GM19395 (cell line): Measurements from ENCODE around the gene OAS1.
A peak's percentile ranks its signal among the peaks of the same experiment; 100 is the strongest.

Experiments
- ATAC-seq: cut with Tn5 transposase; IDR thresholded peaks from one replicate; pipeline ENCODE4 v1.9.1; 2021; ENCODE audit warnings: mild to moderate bottlenecking, moderate library complexity; ENCODE audit not compliant: unreplicated experiment

Gene OAS1

DNA sequence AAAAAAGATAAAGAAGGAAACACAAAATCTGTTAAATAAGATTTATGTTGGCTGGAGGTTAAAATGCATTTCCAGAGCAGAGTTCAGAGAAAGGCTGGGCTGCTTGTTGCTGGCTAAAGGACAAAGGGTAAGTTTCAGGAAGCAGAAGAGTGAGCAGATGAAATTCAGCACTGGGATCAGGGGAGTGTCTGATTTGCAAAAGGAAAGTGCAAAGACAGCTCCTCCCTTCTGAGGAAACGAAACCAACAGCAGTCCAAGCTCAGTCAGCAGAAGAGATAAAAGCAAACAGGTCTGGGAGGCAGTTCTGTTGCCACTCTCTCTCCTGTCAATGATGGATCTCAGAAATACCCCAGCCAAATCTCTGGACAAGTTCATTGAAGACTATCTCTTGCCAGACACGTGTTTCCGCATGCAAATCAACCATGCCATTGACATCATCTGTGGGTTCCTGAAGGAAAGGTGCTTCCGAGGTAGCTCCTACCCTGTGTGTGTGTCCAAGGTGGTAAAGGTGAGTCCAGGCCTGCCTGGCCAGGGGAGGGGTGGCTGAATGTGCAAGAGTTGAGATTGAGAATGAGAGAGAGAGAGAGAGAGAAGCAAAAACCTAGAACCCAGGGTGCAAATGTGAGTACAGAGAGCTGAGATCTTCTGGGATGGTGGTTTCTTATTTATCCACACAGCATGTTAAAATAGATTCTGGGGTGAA is at the start of gene OAS1:
Gene OAS1, plus strand, starts transcription at position 251 of the 703 bp plus-strand sequence. Its CDS starts 78 bp downstream, at position 329.
- peak; percentile 81 for ATAC-seq

DNA sequence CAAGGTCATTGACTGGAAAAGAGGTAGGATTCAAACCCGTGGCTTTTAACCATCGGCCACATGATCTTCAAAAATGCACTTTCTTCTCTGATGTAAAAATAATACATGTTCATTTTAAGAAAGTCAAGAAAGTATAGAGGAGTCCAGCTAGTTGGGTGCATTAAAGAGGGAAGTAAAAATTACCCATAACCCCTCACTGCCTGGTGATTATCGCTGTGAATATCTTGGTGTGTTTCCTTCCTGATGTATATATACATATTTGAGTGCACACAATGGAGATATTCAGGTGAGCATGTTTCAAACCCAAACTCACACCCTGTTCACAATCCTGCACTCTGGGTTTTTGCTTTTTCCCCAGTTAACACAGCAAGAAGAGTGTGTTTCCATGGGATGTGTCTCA is 47.5 kb upstream of the OAS1 start:
- no peak for ATAC-seq

DNA sequence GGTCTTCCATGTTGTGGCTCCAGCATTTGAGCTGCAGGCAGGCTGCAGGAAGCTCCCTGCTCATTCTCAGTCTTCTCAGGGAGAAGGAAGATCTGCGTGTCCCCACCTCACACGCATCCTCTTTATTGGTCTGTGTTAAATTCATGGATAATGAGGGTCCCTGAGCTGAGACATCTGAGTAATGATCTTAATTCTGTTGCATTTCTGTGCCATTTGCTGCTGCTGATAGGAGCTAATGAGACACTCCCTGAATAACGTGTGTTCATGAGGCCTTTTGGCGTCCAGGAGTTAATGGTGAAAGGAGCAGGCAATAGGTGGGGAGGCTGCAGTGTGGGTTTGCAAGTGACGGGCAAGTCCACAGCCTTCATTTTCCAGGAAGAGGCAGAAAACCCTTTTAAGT is 46.6 kb upstream of the OAS1 start:
- ATAC-seq, result no peak

DNA sequence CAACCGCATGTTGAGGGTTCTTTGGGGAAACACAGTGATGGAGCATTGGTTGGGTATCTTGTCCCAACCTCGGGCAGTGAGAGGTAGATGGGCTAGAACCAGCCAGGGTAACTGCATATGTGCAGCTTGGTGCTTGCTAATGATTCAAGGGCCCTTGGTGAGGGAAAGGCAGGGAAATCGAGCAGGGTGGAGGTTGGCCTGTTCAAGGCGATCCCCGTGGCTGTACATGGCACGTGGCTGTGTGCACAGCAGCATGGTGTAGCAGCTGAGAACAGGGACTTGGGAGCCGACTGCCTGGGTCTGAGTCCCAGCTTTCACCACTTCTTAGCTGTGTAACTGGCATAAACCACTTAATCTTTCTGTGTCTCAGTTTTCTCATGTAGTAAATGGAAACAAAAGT is 45.5 kb upstream of the OAS1 start:
- ATAC-seq, result no peak

DNA sequence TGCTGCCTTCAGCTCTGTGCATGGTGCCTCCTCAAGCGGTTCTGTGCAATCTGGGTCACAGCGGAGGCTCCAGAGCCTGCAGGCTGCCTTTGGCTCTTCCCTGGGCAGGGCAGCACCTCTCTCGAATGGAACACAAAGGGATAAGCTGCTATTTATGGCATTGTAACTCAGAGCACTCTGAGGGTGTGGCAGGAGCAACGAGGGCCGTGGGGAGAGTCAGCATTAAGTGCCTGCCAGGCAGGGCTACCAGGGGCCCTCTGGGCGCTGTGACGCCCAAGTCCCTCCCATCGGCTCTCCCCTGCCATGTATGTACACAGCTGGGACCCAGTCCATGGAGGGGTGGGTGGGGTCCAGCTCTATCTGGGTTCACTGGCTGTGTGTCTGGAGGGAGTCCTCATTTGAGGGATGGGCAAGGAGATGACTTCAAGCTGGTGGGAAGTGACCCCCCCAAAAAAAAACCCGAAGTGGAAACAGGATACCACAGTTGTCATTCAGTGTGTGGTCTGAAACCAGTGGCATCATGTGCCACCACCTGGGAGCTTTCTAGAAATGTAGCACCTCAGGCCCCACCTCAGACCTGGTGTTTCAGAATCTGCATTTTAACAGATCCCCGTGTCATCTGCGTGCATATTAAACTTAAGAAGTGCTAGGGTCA is 44.0 kb upstream of the OAS1 start:
- ATAC-seq, result no peak

DNA sequence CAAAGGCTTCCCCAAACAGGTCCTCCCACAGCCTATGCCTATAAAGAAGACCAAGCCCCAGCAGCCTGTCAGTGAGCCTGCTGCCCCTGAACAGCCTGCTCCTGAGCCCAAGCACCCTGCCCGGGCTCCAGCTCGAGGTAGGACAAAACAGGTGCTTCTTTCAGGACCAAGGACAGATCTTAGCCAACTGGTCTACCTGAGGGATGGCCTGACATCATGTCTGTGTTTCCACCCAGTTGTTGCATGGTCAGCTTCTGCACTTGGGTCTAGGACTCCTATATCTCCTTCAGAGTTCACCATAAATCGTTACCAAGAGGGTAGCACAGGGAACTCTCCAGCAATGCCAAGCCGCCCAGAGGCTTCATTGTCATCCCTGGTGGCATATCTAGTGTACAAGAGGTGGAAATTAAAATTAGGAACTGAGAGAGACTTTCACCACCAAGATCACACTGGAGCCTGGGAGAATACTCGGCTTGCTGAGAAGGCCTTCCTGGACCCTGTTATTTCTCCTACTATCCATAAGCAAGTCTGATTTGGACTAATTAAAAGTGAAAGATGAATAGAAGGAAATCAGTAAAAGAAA is 38.2 kb upstream of the OAS1 start:
- no peak for ATAC-seq

DNA sequence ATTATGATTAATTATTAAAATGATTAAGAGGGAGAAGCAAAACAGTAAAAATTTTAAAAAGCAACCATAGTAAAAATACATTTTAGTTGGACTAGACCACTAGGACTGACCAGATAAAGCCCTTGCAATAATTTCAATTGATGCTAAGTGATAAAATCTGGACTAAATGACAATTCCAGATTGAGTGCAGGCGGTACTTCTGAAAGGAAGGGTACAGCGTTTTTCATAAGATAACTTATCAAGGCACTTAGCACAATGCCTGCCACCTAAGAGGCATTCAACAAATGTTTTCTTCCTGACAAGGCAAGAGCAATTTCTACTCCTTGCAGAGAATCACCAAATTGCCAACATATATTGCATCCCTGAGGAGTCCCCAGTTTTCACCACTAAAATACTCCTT is 37.7 kb upstream of the OAS1 start:
- ATAC-seq, result no peak

DNA sequence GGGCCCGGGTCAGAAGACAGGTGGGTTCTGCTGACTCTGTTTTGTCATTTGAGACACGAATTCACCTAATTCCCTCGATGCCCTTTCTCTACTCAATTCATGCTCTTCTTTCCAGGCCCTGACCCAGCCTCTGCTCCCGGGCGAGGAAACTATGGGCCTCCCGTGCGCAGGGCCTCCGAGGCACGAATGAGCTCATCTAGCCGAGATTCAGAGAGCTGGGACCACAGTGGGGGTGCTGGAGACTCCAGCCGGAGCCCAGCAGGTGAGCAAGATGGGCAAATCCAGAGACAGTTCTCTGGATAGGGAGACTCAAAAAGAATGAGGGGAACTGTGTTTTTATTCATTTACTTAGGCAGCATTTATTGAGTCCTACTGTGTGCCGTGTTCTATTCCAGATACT is 37.0 kb upstream of the OAS1 start:
- ATAC-seq, result no peak

DNA sequence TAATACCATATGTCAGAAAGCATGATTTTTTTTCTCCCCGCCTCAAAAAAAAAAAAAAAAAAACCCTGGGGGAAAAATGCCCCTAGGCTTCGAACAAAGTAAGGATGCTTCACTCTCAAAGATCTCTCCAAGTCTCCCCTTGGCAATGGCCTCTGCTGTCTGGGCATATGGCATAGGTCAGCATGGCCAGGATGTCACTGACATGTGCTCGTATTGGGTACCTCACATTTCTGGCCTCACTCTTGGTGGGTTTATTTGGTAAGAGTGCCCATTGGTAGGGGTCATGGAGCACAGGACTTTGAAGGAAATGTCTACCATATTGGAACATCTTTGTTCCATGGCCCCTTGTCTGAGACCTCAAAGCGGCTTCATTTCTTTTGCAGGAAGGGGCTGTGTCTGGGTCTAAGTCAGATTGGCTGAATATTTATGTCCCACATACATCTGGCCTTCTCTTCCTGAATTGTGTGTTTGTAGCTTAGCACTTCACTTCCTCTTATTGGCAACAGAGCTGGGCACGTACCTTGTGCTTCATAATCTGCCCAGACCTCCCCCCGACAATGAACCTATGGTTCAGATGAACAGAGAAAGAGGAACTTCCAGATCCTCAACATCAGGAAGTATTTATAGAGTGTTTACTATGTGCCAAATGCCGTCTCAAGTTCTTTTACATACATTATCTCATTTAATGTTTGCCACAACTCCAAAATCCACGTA is 36.3 kb upstream of the OAS1 start:
- ATAC-seq, result no peak

DNA sequence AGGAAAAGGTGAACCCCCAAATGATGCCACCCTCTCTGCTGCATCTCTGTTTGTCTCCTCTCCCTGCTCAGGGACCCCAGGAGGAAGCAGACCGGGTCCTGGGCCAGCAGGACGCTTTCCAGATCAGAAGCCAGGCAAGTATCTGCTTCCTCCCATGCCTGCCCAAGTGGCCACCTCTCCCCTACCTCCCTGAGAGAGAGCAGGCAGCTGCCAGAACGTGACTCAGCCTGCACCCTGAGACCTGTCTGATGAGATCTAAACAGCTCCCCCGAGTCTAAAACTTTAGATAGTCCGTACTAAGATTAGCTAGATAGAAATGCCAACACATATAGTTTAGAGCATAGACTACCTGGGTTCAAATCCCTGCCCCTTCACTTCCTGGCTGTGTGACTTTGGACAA is 31.2 kb upstream of the OAS1 start:
- ATAC-seq, result no peak

DNA sequence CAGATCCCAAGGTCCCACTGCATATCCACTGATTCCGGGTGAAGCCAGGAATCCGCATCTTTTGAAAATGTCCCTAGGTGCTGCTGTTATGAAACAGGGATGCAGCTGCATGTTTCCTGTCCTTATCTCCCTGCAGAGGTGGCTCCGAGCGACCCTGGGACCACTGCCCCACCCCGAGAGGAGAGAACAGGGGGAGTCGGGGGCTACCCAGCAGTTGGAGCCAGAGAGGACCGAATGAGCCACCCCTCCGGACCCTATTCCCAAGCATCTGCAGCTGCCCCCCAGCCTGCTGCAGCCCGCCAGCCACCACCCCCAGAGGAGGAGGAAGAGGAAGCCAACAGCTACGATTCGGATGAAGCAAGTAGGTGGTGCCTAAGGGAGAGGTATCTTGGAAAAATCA is 30.3 kb upstream of the OAS1 start:
- ATAC-seq, result no peak

DNA sequence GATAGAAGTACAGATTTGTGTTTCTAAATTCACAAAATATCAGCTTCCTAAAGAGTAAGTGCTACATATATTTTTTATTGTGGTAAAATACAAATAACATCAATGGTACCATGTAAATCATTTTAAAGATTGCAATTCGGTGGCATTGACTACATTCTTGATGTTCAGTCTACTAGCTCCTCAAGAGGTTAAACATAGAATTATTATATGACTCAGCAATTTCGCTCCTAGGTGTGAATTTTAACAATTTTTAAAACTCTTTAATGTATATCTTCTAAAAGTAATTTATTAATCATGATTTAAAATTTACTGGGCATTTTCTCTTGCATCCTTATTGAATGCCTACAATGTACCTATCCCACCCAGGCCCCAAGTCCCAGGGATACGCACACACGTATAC is 29.8 kb upstream of the OAS1 start:
- ATAC-seq, result no peak

DNA sequence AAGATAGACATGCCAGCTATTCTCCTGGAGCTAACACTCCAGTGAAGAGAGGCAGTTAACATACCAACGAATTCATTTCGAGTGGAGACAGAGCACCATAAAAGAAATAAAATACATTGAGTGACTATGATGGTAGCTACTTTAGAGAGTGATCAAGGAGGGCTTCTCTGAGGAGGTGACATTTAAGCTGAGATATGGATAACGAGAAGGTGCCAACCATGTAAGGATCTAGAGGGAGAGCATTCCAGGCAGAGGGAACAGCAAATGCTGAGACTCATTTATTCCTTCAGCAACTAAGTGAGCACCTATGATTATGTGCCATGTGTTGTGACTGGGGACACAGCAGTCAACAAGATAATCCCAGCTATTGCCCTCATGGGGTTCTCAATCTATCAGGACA is 28.3 kb upstream of the OAS1 start:
- no peak for ATAC-seq

DNA sequence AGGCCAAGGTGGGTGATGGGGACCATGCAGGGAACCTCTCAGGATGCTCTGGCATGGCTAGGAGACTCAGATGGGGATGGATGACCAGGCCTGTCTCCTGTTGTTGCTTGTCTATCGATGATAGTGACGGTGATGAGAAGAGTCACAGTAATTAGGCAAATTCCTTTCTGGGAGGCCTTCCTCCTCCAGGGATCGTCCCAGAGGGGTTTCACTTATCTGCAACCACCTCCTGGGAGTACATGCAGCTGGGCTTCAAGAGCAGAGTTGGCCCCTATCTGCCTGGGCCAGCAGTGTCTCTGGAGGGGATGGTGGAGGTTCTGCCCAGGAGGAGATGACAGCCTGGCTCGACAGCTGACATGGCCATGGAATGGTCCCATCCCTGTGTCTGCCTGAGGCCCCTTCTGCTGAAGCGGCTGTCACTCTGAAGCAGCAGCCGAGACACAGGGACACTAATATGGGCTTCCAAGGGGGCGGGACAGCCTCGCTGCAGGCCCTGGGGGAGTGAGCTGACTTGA is 27.5 kb upstream of the OAS1 start:
- no peak for ATAC-seq

DNA sequence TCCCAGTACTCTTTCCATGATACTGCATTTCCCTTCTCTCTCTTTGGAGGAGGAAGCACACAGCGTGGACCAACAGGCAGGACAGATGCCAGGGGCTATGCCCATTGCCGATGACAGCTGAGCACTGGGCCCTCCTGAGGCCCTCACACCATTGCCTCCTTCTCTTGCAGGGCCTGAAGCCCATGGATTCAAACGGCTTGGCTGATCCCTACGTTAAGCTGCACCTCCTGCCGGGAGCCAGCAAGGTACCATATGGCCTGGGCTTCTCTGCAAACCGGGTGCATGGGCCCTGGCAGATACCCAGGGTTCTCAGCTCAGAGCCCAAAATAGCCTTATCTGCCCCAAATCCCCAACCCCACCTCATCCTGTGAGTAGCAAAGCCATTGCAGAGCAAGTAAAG is 25.2 kb upstream of the OAS1 start:
- no peak for ATAC-seq

DNA sequence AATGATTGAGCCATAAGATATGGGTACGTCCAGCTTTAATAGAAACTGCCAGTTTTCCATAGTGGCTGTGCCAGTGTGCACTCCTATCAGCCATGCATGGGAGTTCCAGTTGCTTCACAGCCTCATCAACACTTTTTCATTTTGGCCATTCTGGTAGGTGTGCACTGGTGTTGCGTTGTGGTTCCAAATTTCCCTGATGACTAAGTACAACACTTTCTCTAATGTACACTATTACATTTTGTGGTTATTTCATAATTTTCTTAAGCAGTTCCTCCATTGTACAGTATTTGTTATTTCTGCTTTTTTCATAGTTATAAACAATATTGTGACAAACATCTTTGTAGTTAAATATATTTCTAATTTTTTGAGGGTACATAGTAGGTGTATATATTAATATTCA is 21.5 kb upstream of the OAS1 start:
- ATAC-seq, result no peak

DNA sequence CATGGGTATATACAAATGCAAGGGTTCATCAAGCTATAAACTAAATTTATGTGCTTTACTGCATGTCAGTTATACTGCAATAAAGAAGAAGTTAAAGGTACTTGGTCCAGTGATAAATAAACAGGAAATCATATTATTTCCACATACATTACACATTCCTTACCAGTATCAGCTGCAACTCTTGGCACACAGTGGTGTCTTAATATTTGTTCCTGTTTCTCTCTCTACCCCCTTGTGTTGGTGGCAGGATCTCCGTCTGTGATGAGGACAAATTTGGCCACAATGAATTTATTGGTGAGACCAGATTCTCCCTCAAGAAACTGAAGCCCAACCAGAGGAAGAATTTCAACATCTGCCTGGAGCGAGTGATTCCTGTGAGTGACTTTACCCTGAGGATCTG is 19.2 kb upstream of the OAS1 start:
- no peak for ATAC-seq

DNA sequence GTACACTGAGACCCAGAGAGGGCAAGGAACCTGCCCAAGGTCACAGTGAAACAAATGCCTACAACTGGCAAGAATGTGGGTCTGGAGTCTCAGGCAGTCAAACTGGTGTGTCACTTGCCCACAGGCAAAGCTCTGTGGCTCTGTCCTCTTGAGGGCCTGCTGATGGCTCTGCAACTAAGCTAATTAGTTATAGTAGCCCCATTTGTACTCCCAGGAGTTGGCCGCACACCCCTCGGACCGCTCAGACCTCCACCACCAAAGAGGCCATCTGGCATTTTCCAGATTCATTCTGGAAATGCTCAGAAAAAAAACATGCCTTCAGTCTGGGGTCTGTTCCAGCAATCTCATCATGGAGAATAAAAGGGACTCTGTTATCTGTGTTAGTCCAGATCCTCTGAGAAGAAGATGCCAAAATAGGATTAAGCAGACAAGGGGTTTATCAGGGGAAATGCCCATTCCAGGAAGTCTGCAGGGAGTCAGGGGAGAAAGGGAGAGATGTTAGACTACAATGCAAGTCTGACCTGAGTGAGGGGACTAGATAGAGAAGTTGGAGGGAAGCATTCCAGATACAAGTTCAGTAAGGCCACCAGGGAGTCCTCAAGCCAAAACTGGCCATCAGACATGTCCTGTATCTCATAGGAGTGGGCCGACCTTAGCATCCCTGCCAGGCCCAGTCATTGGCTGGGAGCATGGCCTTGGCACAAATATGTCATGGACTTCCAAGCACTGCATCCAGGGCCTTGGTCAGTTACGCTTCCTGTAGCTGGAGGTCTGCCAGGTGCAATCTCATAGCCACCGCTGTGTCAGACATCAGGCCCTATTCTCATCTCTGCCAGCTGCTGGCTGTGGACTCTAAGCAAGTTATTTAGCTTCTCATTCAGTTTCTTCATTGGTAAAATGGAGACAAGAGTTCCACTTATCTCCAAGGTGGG is 15.4 kb upstream of the OAS1 start:
- ATAC-seq, result no peak

DNA sequence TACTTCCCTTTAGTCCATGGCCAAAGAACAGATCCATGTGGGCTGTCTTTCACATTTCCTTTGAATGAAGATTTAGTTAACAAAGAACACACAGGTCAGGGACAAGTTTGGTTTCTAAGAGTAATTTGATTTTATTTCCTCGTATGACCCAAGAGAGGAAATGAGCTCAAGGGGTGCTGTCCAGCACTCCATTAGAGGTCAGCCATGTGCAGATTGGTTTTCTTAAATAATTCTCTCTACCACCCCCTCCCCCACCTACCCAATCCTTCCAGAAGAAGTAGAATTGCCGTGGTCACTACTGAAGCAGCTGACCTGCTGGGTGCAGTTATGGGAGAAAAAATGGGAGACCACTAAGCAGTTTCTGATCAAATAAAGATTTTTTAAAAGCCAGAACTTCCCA is 13.9 kb upstream of the OAS1 start:
- ATAC-seq, result no peak

DNA sequence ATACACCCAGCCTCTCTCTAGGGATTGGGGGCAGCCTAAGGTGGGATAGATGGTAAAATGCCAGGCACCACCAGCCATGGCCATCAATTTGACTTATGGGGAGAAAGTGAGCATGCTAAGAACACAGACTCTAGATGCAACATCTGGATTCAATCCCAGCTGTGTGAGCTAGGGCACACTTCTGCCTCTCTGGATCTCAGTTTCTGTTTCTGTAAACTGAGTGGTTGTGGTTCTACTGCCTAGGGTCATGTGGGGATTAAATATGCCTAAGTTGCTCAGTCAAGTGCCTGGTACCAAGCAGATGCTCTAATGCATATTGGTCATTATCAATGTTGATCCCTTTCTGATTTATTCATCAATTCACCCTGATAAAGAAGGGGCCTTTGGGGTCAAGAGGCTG is 12.6 kb upstream of the OAS1 start:
- no peak for ATAC-seq

DNA sequence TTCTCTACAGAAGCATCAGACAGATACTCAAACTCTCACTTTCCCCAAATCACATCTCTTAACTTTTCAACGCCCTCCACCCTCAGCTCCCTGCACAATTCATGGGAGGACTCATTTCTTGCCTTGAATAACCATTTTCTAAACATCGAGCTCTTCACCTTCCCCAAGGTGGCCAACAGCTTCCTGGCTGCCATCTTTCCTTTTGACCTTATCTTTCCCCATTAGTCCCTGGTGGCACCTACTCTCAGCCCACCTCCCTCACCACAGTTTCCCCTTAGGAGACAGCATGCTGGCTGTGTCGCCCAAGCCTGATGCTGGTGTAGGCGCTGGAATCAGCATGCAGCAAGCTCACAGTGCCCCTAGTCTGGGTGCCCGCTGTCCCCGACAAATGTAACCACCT is 8.4 kb upstream of the OAS1 start:
- no peak for ATAC-seq
